ENCODE results near the gene SMARCAD1. TPM values are rescaled to one million over a fixed set of nuclear protein-coding genes. Genes with fewer than 3 reads are reported as not detected.

The SMARCAD1 gene
- total and polyA plus RNA-seq, 9 of the 15 experiments (the other 6 are each of a cell fraction or from before 2014, with no cell fraction given): 11.2 to 52.2 (median 34.6) TPM

GRCh38 chr4:94207469-94208224 lies at the start of gene SMARCAD1 (continued):
- no peak for TF ChIP-seq TRIM25 (IDR thresholded peaks at IDR 0.05; ENCODE audit: borderline replicate concordance)
- TF ChIP-seq RBM39 (optimal IDR thresholded peaks at IDR 0.05; ENCODE audit: low read depth, low read length): no peak
- no peak for TF ChIP-seq ZBTB8A (IDR thresholded peaks at IDR 0.05; ENCODE audit: partially characterized antibody)
- no peak for TF ChIP-seq PYGO2 (tag; IDR thresholded peaks at IDR 0.05)
- peak; percentile 66 for TF ChIP-seq GMEB1 (CRISPR knock-in tag; IDR thresholded peaks at IDR 0.05)
- TF ChIP-seq PPARD (CRISPR knock-in tag; IDR thresholded peaks at IDR 0.05): no peak
- TF ChIP-seq ZNF584 (CRISPR knock-in tag; IDR thresholded peaks at IDR 0.05; ENCODE audit: low read depth): no peak
- no peak for TF ChIP-seq ZNF583 (CRISPR knock-in tag; IDR thresholded peaks at IDR 0.05)
- TF ChIP-seq PCBP2 (IDR thresholded peaks at IDR 0.05; ENCODE audit: low read depth, low read length, poor library complexity, severe bottlenecking): no peak
- no peak for TF ChIP-seq MXD1 (CRISPR knock-in tag; IDR thresholded peaks at IDR 0.05; ENCODE audit: borderline replicate concordance, poor library complexity, severe bottlenecking)
- no peak for TF ChIP-seq CBFA2T2 (conservative IDR thresholded peaks at IDR 0.05)
- no peak for TF ChIP-seq MECOM (CRISPR knock-in tag; IDR thresholded peaks at IDR 0.05)
- peak; percentile 89 for TF ChIP-seq ZBTB12 (CRISPR knock-in tag; IDR thresholded peaks at IDR 0.05)
- no peak for TF ChIP-seq BRD4 (IDR thresholded peaks at IDR 0.05)
- TF ChIP-seq SRSF7 (optimal IDR thresholded peaks at IDR 0.05; ENCODE audit: low read depth, low read length): no peak
- TF ChIP-seq PHB2 (IDR thresholded peaks at IDR 0.05; ENCODE audit: low read depth): no peak
- no peak for TF ChIP-seq SMARCB1 (IDR thresholded peaks at IDR 0.05; ENCODE audit: insufficient read length, low read depth)
- TF ChIP-seq PHB (CRISPR knock-in tag; IDR thresholded peaks at IDR 0.05): 0 out of 2 replicates have a peak, but pooled peaks have one; percentile 70
- TF ChIP-seq CREB3 (tag; conservative IDR thresholded peaks at IDR 0.05; ENCODE audit: low read depth): no peak
- no peak for TF ChIP-seq BRF1 (IDR thresholded peaks at IDR 0.05; ENCODE audit: borderline replicate concordance, extremely low read depth, insufficient read length)
- peak in 1 of 2 experiments; percentile 64; a peak in 1 of 4 replicates for TF ChIP-seq MLLT1 (IDR thresholded peaks at IDR 0.05)

Measured in K562 (cell line).